Suppressor macrophage treated with lipopolysaccharide for 4 hours (primary cell): ENCODE results near the gene PFKP.

Source experiments
- DNase-seq: peaks from one replicate; pipeline ENCODE4 v3.0.0-alpha.2; 2020

The PFKP gene

GRCh38 chr10:3137958-3138726 lies 70.8 kb downstream of the PFKP start:
- DNase-seq: no peak

GRCh38 chr10:3139216-3139910 lies 72.0 kb downstream of the PFKP start:
- DNase-seq: no peak

GRCh38 chr10:3140280-3140679 lies 72.9 kb downstream of the PFKP start:
- DNase-seq: no peak

GRCh38 chr10:3141351-3142005 lies 74.1 kb downstream of the PFKP start:
- DNase-seq: no peak

GRCh38 chr10:3142146-3142875 lies 75.0 kb downstream of the PFKP start:
- DNase-seq: no peak

GRCh38 chr10:3143366-3143765 lies 76.0 kb downstream of the PFKP start:
- no peak for DNase-seq

- no peak for DNase-seq
These were observed 76.6 kb downstream of the PFKP start for GRCh38 chr10:3143791-3144434.

- DNase-seq: no peak
These were observed 78.0 kb downstream of the PFKP start for GRCh38 chr10:3145366-3145765.

GRCh38 chr10:3146289-3146688 lies 78.9 kb downstream of the PFKP start:
- DNase-seq: no peak

- no peak for DNase-seq
These were observed 79.9 kb downstream of the PFKP start for GRCh38 chr10:3147117-3147820.

GRCh38 chr10:3148041-3148440 lies 80.7 kb downstream of the PFKP start:
- no peak for DNase-seq

- DNase-seq: no peak
These were observed 81.6 kb downstream of the PFKP start for GRCh38 chr10:3148994-3149393.

- DNase-seq: no peak
These were observed 82.6 kb downstream of the PFKP start for GRCh38 chr10:3149918-3150317.

GRCh38 chr10:3150366-3150765 lies 83.0 kb downstream of the PFKP start:
- no peak for DNase-seq

GRCh38 chr10:3150961-3151360 lies 83.6 kb downstream of the PFKP start:
- no peak for DNase-seq

GRCh38 chr10:3151889-3152565 lies 84.7 kb downstream of the PFKP start:
- DNase-seq: no peak

- DNase-seq: no peak
These were observed 85.2 kb downstream of the PFKP start for GRCh38 chr10:3152566-3152935.

- DNase-seq: no peak
These were observed 87.3 kb downstream of the PFKP start for GRCh38 chr10:3154666-3155065.

GRCh38 chr10:3159152-3159551 lies 91.8 kb downstream of the PFKP start:
- no peak for DNase-seq

GRCh38 chr10:3162533-3162932 lies 95.2 kb downstream of the PFKP start:
- DNase-seq: no peak

- DNase-seq: no peak
These were observed 96.5 kb downstream of the PFKP start for GRCh38 chr10:3163879-3164278.

- no peak for DNase-seq
These were observed 97.8 kb downstream of the PFKP start for GRCh38 chr10:3165196-3165595.
